GM12875 (cell line): Measurements from ENCODE around the gene GNPDA1.

Experiments
- H3K4me3 ChIP-seq: one replicate; pipeline ENCODE4 v1.5.1; 2011; ENCODE audit warnings: low read depth, low read length, control low read depth
- TF ChIP-seq, protein P1 (sequence below): IDR thresholded peaks from 2 replicates; pipeline ENCODE4 v1.5.1; 2011; ENCODE audit warnings: low read depth, mild to moderate bottlenecking, control low read depth, inconsistent platforms, low read length, moderate library complexity, borderline replicate concordance; ENCODE audit not compliant: insufficient read depth

The GNPDA1 gene

DNA sequence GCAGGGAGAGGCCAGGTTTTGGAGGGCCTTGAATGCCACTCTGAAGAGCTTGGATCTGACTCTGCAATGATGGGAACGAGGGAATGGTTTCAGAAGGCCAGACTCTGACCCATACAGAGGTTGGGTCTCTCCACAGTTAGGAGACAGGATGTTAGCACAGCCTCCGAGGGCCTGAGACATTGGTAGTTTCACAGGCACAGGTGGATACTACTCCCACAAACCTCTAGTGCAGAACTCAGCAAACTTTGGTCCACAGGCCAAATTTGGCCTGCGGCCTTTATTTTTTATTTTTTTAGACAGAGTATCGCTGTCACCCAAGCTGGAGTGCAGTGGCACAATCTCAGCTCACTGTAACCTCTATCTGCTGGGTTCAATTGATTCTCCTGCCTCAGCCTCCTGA, 2.9 kb downstream of the GNPDA1 start:
- TF ChIP-seq, protein P1, sequence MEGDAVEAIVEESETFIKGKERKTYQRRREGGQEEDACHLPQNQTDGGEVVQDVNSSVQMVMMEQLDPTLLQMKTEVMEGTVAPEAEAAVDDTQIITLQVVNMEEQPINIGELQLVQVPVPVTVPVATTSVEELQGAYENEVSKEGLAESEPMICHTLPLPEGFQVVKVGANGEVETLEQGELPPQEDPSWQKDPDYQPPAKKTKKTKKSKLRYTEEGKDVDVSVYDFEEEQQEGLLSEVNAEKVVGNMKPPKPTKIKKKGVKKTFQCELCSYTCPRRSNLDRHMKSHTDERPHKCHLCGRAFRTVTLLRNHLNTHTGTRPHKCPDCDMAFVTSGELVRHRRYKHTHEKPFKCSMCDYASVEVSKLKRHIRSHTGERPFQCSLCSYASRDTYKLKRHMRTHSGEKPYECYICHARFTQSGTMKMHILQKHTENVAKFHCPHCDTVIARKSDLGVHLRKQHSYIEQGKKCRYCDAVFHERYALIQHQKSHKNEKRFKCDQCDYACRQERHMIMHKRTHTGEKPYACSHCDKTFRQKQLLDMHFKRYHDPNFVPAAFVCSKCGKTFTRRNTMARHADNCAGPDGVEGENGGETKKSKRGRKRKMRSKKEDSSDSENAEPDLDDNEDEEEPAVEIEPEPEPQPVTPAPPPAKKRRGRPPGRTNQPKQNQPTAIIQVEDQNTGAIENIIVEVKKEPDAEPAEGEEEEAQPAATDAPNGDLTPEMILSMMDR, result no peak
- H3K4me3 ChIP-seq, result no peak overlapping the region

DNA sequence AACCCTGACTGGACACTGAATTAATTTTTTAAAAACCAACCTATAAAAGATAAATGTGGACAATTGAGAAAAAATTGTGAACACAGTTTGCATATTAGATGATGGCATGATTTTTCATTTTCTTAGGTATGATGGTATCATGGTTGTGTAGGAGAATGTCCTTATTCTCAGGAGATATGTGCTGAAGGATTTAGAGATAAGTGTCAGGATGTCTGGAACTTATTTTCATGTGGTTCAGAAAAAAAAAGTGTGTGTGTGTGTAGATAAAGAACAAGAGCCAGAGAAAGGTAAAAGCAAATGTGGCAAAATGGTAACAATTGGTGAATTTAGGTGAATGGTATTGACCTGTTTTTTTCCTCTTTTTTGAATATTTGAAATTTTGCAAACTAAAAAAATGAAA, 4.0 kb downstream of the GNPDA1 start:
- H3K4me3 ChIP-seq, result no peak overlapping the region
- TF ChIP-seq, protein P1, result no peak

DNA sequence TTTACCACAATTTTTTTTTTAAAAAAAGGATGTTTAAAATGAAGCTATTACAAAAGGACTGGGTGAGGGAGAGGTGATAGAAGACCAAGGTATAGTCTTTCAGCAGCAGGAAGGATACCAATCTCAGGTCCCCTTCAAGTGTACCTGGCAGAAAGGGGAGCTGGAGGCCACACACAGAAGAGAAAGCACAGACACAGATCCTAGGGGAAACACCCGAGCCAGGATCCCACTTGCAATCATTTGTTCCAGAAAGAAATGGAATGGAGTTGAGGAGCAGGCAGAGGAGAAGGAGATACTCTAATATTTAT, 5.6 kb downstream of the GNPDA1 start:
- TF ChIP-seq, protein P1, result no peak

DNA sequence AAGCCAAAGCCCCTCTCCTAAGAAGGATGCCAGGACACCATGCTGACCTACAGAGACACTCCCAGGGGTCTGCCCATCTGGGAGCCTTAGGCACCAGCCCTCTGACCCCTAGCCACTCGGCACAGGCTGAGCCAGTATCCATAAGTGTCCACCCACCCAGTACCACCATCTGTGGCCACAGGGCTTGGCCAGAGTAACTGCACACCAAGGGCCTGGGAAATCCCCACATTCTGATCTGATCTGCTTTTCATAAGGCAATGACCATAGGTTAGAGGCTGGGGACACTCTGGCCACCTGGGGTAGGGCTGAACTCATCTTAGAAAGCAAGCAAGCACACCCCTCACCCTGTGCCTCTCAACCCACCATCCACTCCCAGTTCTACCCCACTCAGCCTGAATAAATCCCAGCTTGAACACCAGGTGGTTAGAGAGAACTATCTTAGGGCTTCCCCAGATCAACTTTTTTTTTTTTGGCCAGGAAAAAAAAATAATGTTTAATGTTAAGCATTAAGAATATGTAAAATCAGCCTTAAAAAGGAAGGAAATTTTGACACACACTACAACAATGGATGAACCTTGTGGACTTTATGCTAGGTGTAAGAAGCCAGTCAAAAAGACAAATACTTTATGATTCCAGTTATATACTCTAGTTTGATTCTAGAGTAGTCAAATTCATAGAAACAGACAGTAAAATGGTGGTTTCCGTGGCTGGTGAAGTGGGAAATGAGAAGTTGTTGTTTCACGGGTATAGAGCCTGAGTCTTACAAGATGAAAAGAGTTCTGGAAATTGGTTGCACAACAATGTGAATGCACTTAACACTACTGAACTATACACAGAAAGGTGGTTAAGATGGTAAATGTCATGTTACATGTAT, 6.2 kb downstream of the GNPDA1 start:
- TF ChIP-seq, protein P1, result no peak
- no peak overlapping the region for H3K4me3 ChIP-seq

More for the DNA sequence above, 5.6 kb downstream of the GNPDA1 start:
- H3K4me3 ChIP-seq, result no peak overlapping the region

DNA sequence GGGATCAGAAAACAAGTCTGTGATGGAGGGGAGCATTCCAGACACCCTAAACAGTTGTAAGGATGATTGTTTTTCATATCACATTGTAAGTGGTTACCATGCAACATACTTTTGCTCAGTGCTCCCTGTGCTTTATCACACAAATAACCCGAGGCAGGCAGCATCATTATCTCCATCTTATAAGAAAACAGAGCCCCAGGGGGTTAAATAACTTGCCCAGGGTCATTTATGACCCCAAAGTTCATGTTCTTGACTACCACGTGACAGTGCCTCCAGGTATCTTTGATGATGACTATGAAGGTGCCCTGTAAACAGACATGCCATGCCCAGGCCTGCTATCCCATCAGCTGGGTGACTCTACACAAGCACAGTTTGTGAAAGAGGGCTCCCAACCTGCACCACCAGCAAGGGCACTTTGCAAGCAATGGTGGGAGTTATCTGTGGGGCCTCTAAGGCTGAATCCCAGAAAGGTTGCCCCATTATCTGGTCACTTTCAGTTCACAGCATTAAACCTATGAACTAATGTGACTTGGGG, 9.5 kb downstream of the GNPDA1 start:
- TF ChIP-seq, protein P1, result no peak
- H3K4me3 ChIP-seq, result no peak overlapping the region

DNA sequence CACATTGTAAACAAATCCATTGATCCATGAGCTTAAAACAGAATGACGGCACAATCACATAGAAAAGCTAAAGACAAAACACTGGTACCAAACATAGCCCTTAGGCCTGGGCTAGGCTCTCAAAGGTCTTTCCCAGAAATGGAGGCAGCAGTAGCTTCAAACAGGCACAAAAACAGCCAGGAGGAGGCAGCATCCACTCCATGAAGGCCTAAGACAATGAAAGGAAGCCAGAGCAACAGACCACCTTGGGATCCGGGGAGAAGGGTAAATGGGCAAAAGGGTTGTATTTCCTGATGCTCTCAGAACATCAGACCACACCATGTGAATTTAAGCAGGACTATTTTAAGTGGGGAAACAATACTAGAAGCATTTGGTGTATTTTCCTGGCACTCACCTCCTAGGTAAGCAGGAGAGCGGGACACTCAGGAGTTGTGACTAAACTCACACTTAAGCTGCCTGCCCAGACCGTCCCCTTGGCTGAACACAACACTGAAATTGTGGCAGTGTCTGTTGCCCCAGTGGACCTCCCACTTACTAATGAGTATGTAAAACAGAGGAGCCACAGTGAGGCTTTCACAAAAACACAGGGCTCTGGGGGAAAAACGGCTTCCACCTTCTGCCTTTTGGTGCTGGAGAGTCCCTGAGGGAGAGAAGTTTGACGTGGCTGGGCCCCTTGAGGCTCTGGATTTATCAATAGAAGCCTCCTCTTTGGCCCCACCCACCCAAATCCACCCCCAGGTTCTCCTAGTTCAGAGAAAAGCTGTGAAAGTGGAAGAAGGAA, 11.9 kb downstream of the GNPDA1 start:
- TF ChIP-seq, protein P1, result peak; percentile 12; the same call in 1 of the 2 replicates
- no peak overlapping the region for H3K4me3 ChIP-seq
